Thoracic aorta (tissue), 2 donors: Measurements from ENCODE around the gene PSORS1C2. TPM values are rescaled to one million over a fixed set of nuclear protein-coding genes. Genes with fewer than 3 reads are reported as not detected.
"Not testable (repeated sequence)": the region's sequence is repeated elsewhere in the genome, so short reads cannot be mapped to it uniquely, and the experiment has no call there.

ENCODE experiments used
- ATAC-seq: fragments of 150-250 bp; one replicate; pipeline ENCODE4 v1.8.0; 2017; ENCODE audit warnings: low read depth; ENCODE audit not compliant: insufficient number of reproducible peaks, low FRiP score
- DNase-seq: peaks from one replicate; pipeline ENCODE4 v3.0.0-alpha.2; 2020; ENCODE audit warnings: low spot score
- H3K27ac ChIP-seq, 2 donors: fragments of 200-600 bp; sonication (generic); 1 replicate in 1 of 2; 2 replicates in 1 of 2; pipeline ENCODE4 v1.5.1; 2016; ENCODE audit warnings: mild to moderate bottlenecking in 2 of 2, moderate library complexity in 2 of 2
- H3K27me3 ChIP-seq: fragments of 200-600 bp; sonication (generic); replicated peaks from 2 replicates; pipeline ENCODE4 v1.6.0; 2016; ENCODE audit warnings: mild to moderate bottlenecking; ENCODE audit not compliant: insufficient read depth
- H3K36me3 ChIP-seq: fragments of 200-600 bp; sonication (generic); one replicate; pipeline ENCODE4 v1.5.1; 2016
- H3K4me1 ChIP-seq, 2 donors: fragments of 200-600 bp; sonication (generic); 1 replicate in 1 of 2; 2 replicates in 1 of 2; pipeline versions ENCODE4 v1.5.1 to v1.6.0; 2016; ENCODE audit warnings: low read depth in 2 of 2, mild to moderate bottlenecking in 1 of 2; ENCODE audit not compliant: control insufficient read depth in 1 of 2
- H3K4me3 ChIP-seq: fragments of 200-600 bp; sonication (generic); 2 replicates; pipeline ENCODE4 v1.5.1; 2016; ENCODE audit warnings: mild to moderate bottlenecking
- H3K9me3 ChIP-seq: fragments of 200-600 bp; sonication (generic); 2 replicates; pipeline ENCODE4 v1.5.1; 2016
- CTCF ChIP-seq: fragments of 200-600 bp; sonication (generic); IDR thresholded peaks from one replicate; pipeline ENCODE4 v1.5.1; 2019; ENCODE audit warnings: antibody characterized with exemption
- total RNA-seq, 2 donors: library from RNA; depleted of rRNA; stranded (reverse); fragments of >200 nt; gene quantifications; one replicate each; pipeline versions ENCODE4 v1.1.0 to v1.2.3, GENCODE V29; 2016

Gene PSORS1C2
- total RNA-seq, 2 donors from 2014 or later, result not detected

GRCh38 chr6:31173406-31173805 lies 34.5 kb upstream of the PSORS1C2 start:
- H3K4me1 ChIP-seq, result no peaks in the 10 kb centered on the region
- H3K9me3 ChIP-seq, result no peaks in the 10 kb centered on the region
- no peak for TF ChIP-seq CTCF
- no peaks in the 10 kb centered on the region for H3K27me3 ChIP-seq
- DNase-seq, result no peak
- no peak overlapping the region for H3K27ac ChIP-seq
- ATAC-seq, result no peak
- no peak overlapping the region for H3K4me3 ChIP-seq
- H3K36me3 ChIP-seq, result no peaks in the 10 kb centered on the region

- H3K36me3 ChIP-seq, result no peaks in the 10 kb centered on the region
- H3K4me1 ChIP-seq, result no peaks in the 10 kb centered on the region
- DNase-seq (no peak), ATAC-seq (no peak)
- no peaks in the 10 kb centered on the region for H3K27me3 ChIP-seq
- no peak for TF ChIP-seq CTCF
- H3K9me3 ChIP-seq, result no peaks in the 10 kb centered on the region
- no peak overlapping the region for H3K27ac ChIP-seq
- H3K4me3 ChIP-seq, result no peak overlapping the region
These were observed 34.1 kb upstream of the PSORS1C2 start for GRCh38 chr6:31172973-31173384.

GRCh38 chr6:31171931-31172905 lies 33.4 kb upstream of the PSORS1C2 start:
- no peak for DNase-seq
- no peak for TF ChIP-seq CTCF
- no peaks in the 10 kb centered on the region for H3K4me1 ChIP-seq
- no peaks in the 10 kb centered on the region for H3K27me3 ChIP-seq
- H3K9me3 ChIP-seq, result no peaks in the 10 kb centered on the region
- H3K4me3 ChIP-seq, result no peak overlapping the region
- no peak overlapping the region for H3K27ac ChIP-seq
- ATAC-seq, result no peak
- no peaks in the 10 kb centered on the region for H3K36me3 ChIP-seq

- no peak for DNase-seq
- Histone ChIP-seq H3K36me3 (no peaks in the 10 kb centered on the region), H3K4me3 (no peak overlapping the region), H3K9me3 (no peaks in the 10 kb centered on the region), H3K27me3 (no peaks in the 10 kb centered on the region), H3K27ac (no peak overlapping the region), H3K4me1 (no peaks in the 10 kb centered on the region)
- ATAC-seq, result no peak
- TF ChIP-seq CTCF, result no peak
These were observed 32.3 kb upstream of the PSORS1C2 start for GRCh38 chr6:31170987-31171671.

- no peak for DNase-seq
- H3K4me3 ChIP-seq, result no peak within 1 kb of the TSS
- H3K36me3 ChIP-seq, result no peaks in the 10 kb centered on the region
- no peaks in the 10 kb centered on the region for H3K9me3 ChIP-seq
- no peaks in the 10 kb centered on the region for H3K27me3 ChIP-seq
- no peak within 1 kb of the TSS for H3K27ac ChIP-seq
- no peaks in the 10 kb centered on the region for H3K4me1 ChIP-seq
- no peak for ATAC-seq
- TF ChIP-seq CTCF, result no peak
These were observed 31.7 kb upstream of the PSORS1C2 start, which contains the start of gene POU5F1 for GRCh38 chr6:31170600-31170881. Gene POU5F1, minus strand, starts transcription at chr6:31170682. Its CDS starts 62 bp downstream, at chr6:31170620.

- H3K27ac ChIP-seq, H3K27me3 ChIP-seq, H3K9me3 ChIP-seq, H3K4me1 ChIP-seq, ATAC-seq, H3K4me3 ChIP-seq, DNase-seq, H3K36me3 ChIP-seq: not testable (repeated sequence)
These were observed 31.2 kb upstream of the PSORS1C2 start for GRCh38 chr6:31169858-31170599.
